Panc1 (cell line): ENCODE results near the gene FAXC.

ENCODE experiments used
- POLR2AphosphoS5 ChIP-seq: IDR thresholded peaks from 2 replicates; pipeline ENCODE4 v1.6.1; 2012; ENCODE audit warnings: mild to moderate bottlenecking, low read depth, low read length, moderate library complexity
- SIN3A ChIP-seq: IDR thresholded peaks from 2 replicates; pipeline ENCODE4 v1.6.1; 2012; ENCODE audit warnings: low read depth, mild to moderate bottlenecking, low read length, moderate library complexity, borderline replicate concordance; ENCODE audit not compliant: insufficient read depth
- TCF7L2 ChIP-seq: IDR thresholded peaks from 2 replicates; pipeline ENCODE4 v1.6.1; 2011; ENCODE audit warnings: mild to moderate bottlenecking, low read depth, low read length, inconsistent platforms
- TF ChIP-seq, protein P1 (sequence below): fragments of 450-650 bp; IDR thresholded peaks from 2 replicates; pipeline ENCODE4 v1.5.1; 2017; ENCODE audit warnings: mild to moderate bottlenecking
- TF ChIP-seq, protein P2 (sequence below), 2 experiments: IDR thresholded peaks; 2 replicates each; pipeline ENCODE4 v1.6.1; 2011 to 2012; ENCODE audit warnings: low read depth in 2 of 2, control low read depth in 1 of 2, low read length in 1 of 2, mild to moderate bottlenecking in 1 of 2, moderate library complexity in 1 of 2; ENCODE audit not compliant: insufficient read depth in 1 of 2

DNA sequence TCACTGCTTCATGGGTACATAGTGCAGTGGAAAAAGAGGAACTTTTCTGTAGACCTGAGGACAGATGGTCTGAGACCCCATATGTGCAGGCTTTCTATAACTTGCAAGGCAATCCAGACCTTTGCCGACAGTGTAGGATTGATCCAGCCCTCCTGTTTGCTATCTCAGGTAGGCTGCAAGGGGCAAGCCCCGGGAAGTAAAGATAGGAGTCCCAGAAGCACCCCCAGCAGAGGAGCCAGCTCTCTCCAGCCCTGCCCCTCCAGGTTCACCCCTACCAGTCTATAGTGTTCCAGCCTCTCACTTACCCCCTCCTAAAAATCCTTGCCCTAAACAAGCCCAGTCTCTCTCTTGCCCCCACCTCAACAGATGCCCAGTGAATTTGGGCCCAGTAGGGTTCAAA, 96.2 kb downstream of the FAXC start:
- no peak for TF ChIP-seq POLR2AphosphoS5
- TF ChIP-seq, protein P1, sequence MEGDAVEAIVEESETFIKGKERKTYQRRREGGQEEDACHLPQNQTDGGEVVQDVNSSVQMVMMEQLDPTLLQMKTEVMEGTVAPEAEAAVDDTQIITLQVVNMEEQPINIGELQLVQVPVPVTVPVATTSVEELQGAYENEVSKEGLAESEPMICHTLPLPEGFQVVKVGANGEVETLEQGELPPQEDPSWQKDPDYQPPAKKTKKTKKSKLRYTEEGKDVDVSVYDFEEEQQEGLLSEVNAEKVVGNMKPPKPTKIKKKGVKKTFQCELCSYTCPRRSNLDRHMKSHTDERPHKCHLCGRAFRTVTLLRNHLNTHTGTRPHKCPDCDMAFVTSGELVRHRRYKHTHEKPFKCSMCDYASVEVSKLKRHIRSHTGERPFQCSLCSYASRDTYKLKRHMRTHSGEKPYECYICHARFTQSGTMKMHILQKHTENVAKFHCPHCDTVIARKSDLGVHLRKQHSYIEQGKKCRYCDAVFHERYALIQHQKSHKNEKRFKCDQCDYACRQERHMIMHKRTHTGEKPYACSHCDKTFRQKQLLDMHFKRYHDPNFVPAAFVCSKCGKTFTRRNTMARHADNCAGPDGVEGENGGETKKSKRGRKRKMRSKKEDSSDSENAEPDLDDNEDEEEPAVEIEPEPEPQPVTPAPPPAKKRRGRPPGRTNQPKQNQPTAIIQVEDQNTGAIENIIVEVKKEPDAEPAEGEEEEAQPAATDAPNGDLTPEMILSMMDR: no peak
- no peak for TF ChIP-seq SIN3A
- TF ChIP-seq, protein P2, sequence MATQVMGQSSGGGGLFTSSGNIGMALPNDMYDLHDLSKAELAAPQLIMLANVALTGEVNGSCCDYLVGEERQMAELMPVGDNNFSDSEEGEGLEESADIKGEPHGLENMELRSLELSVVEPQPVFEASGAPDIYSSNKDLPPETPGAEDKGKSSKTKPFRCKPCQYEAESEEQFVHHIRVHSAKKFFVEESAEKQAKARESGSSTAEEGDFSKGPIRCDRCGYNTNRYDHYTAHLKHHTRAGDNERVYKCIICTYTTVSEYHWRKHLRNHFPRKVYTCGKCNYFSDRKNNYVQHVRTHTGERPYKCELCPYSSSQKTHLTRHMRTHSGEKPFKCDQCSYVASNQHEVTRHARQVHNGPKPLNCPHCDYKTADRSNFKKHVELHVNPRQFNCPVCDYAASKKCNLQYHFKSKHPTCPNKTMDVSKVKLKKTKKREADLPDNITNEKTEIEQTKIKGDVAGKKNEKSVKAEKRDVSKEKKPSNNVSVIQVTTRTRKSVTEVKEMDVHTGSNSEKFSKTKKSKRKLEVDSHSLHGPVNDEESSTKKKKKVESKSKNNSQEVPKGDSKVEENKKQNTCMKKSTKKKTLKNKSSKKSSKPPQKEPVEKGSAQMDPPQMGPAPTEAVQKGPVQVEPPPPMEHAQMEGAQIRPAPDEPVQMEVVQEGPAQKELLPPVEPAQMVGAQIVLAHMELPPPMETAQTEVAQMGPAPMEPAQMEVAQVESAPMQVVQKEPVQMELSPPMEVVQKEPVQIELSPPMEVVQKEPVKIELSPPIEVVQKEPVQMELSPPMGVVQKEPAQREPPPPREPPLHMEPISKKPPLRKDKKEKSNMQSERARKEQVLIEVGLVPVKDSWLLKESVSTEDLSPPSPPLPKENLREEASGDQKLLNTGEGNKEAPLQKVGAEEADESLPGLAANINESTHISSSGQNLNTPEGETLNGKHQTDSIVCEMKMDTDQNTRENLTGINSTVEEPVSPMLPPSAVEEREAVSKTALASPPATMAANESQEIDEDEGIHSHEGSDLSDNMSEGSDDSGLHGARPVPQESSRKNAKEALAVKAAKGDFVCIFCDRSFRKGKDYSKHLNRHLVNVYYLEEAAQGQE (IDR thresholded peaks at IDR 0.05; ENCODE audit: insufficient read depth in 1 of 2, low read depth in 2 of 2, low read length in 1 of 2): no peak
- no peak for TF ChIP-seq TCF7L2
